Breast epithelium (tissue), 4 donors: ENCODE data around the gene ATXN10. TPM values are rescaled to one million over a fixed set of nuclear protein-coding genes. Genes with fewer than 3 reads are reported as not detected.
A peak's percentile ranks its signal among the peaks of the same experiment; 100 is the strongest.

ENCODE experiments used
- DNase-seq, 2 donors: peaks; one replicate each; pipeline ENCODE4 v3.0.0-alpha.2; 2019; ENCODE audit warnings: low spot score in 2 of 2
- H3K27ac ChIP-seq, 2 donors: fragments of 200-600 bp; sonication (generic) in 1 of 2; one replicate each; pipeline ENCODE4 v1.5.1; 2016 to 2019; ENCODE audit warnings: mild to moderate bottlenecking in 1 of 2
- H3K27me3 ChIP-seq, 2 donors: fragments of 200-600 bp; sonication (generic) in 1 of 2; one replicate each; pipeline versions ENCODE4 v1.5.1 to v1.6.0; 2017 to 2019; ENCODE audit warnings: control low read depth in 1 of 2, mild to moderate bottlenecking in 1 of 2
- H3K36me3 ChIP-seq: fragments of 200-600 bp; one replicate; pipeline ENCODE4 v1.5.1; 2019
- H3K4me1 ChIP-seq, 2 donors: fragments of 200-600 bp; sonication (generic); one replicate each; pipeline ENCODE4 v1.5.1; 2016 to 2019; ENCODE audit warnings: control low read depth in 1 of 2
- H3K4me3 ChIP-seq, 3 donors: fragments of 200-600 bp; sonication (generic); 1 replicate in 2 of 3; 2 replicates in 1 of 3; pipeline ENCODE4 v1.5.1; 2016 to 2019; ENCODE audit warnings: mild to moderate bottlenecking in 3 of 3, moderate library complexity in 2 of 3
- H3K9me3 ChIP-seq, 2 donors: fragments of 200-600 bp; sonication (generic) in 1 of 2; one replicate each; pipeline ENCODE4 v1.5.1; 2016 to 2019; ENCODE audit warnings: control low read depth in 1 of 2
- CTCF ChIP-seq, 3 donors: fragments of 450-650 bp; IDR thresholded peaks; one replicate each; pipeline ENCODE4 v1.5.1; 2016 to 2017; ENCODE audit warnings: antibody characterized with exemption in 3 of 3, mild to moderate bottlenecking in 3 of 3, moderate library complexity in 3 of 3
- POLR2A ChIP-seq: fragments of 450-650 bp; IDR thresholded peaks from one replicate; pipeline ENCODE4 v1.6.1; 2016; ENCODE audit warnings: antibody characterized with exemption, mild to moderate bottlenecking, moderate library complexity
- POLR2AphosphoS5 ChIP-seq, 3 donors: sonication (generic); formaldehyde crosslinking; IDR thresholded peaks; one replicate each; pipeline ENCODE4 v1.6.1; 2017; ENCODE audit warnings: antibody characterized with exemption in 3 of 3
- intact Hi-C: fragments of 100-400 bp; cut with DNase I; formaldehyde crosslinking; loops from one replicate; pipeline ENCODE4 v1.15.1; 2023; ENCODE audit warnings: low total_unique reads
- total RNA-seq, 3 donors: library from RNA; depleted of rRNA; stranded (reverse); fragments of >200 nt; gene quantifications; one replicate each; pipeline ENCODE4 v1.1.0, GENCODE V29; 2016

Gene ATXN10
- total RNA-seq, 3 donors from 2014 or later: 78.6 to 145 (median 138) TPM

GRCh38 chr22:45640291-45640940 is 31.2 kb upstream of the ATXN10 start:
- peak in 1 of 2 donors; percentile 34 for DNase-seq
- H3K9me3 ChIP-seq: no peaks in the 10 kb centered on the region
- TF ChIP-seq POLR2AphosphoS5 (IDR thresholded peaks at IDR 0.05) (no peak), POLR2A (no peak), CTCF (IDR thresholded peaks at IDR 0.05) (no peak)
- intact Hi-C loops: no loop called here
- H3K4me1 ChIP-seq: peaks cover 1 to 8% of the 10 kb centered on the region in 2 donors
- H3K36me3 ChIP-seq: no peaks in the 10 kb centered on the region
- no peak overlapping the region for H3K4me3 ChIP-seq
- H3K27me3 ChIP-seq: no peaks in the 10 kb centered on the region
- H3K27ac ChIP-seq: no peak overlapping the region

DNA sequence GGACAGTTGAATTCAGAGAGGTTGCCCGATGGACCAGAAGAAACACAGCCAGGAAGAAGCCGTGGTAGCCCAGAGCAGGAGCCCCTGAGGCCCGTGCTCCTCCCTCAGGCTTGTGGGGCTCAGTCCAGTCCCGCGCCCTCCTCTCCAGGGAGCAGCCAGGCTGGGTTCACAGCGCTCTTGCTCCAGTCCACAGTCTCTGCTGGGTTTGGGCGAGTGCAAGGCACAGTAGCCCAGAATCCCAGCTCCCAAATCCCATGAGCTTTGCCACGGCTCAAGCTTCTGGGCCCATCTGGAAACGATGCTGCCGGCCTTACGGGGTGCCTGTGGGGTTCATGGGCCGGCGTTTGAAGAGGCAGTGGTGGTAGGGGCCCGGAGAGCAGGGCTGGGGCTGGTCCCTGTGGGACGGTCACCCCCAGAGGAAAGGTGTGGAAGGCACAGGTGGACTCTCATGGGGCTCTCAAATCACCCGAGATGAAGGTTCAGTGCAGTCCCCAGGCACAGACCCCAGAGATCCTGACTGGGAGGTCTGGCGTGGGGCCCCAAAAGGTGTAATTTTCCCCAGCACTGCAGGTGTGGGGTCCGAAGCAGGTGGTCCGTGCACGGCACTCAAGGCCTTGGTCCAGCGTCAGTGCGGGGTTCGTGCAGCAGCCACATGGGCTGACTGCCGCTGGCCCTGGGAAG is 30.6 kb upstream of the ATXN10 start:
- TF ChIP-seq CTCF (IDR thresholded peaks at IDR 0.05): no peak
- TF ChIP-seq POLR2A: no peak
- no peak for TF ChIP-seq POLR2AphosphoS5 (IDR thresholded peaks at IDR 0.05)
- intact Hi-C loops: no loop called here
- Histone ChIP-seq H3K27me3 (no peaks in the 10 kb centered on the region), H3K4me1 (peaks cover 3 to 8% of the 10 kb centered on the region in 2 donors), H3K4me3 (no peak overlapping the region), H3K27ac (no peak overlapping the region), H3K36me3 (no peaks in the 10 kb centered on the region), H3K9me3 (no peaks in the 10 kb centered on the region)
- peak in 1 of 2 donors; percentile 42 for DNase-seq

DNA sequence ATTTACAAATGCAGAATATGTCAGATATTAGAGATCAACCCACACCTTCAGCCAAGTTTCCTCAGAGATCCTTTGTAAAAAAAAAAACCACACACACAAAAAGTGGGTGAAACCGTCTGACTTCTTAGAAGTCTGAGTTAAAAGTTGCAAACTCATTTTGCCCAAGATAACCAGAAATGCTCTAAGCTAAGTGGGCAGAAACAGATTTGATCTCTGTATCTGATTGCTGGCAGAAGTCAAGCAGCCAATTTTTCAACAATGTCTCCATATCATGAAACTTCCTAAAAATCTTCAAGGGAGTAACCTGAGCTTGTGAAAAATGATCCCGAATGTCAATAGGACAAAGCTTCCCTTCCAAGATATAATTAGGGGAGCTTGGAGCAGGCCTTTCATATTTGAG is 28.6 kb upstream of the ATXN10 start:
- Histone ChIP-seq H3K36me3 (no peaks in the 10 kb centered on the region), H3K4me1 (peaks cover 3 to 8% of the 10 kb centered on the region in 2 donors), H3K27ac (no peak overlapping the region), H3K9me3 (no peaks in the 10 kb centered on the region), H3K4me3 (no peak overlapping the region), H3K27me3 (no peaks in the 10 kb centered on the region)
- DNase-seq: no peak
- TF ChIP-seq POLR2AphosphoS5 (IDR thresholded peaks at IDR 0.05) (no peak), CTCF (IDR thresholded peaks at IDR 0.05) (no peak), POLR2A (no peak)
- intact Hi-C loops: no loop called here

DNA sequence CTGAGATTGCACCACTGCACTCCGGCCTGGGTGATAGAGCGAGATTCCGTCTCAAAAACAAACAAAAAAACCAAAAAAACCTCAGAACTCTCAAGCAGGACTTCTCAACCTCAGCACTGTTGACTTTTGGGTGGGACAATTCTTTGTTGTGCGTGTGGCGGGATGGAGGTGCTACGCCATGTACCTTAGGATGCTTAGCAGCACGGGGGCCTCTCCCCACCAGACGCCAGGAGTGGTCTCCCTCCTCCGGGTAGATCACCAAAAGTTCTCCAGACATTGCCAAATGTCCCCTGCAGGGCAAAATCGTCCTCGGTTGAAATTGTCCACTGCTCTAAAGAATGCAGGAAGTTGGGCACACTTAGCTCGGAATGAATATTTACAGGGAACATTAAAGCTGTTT is 26.9 kb upstream of the ATXN10 start:
- Histone ChIP-seq H3K27ac (no peak overlapping the region), H3K9me3 (no peaks in the 10 kb centered on the region), H3K36me3 (no peaks in the 10 kb centered on the region), H3K4me3 (no peak overlapping the region), H3K27me3 (no peaks in the 10 kb centered on the region), H3K4me1 (peaks cover 0 to 3% of the 10 kb centered on the region in 2 donors)
- DNase-seq: no peak
- intact Hi-C loops: no loop called here
- no peak for TF ChIP-seq POLR2AphosphoS5 (IDR thresholded peaks at IDR 0.05)
- no peak for TF ChIP-seq CTCF (IDR thresholded peaks at IDR 0.05)
- no peak for TF ChIP-seq POLR2A

- Histone ChIP-seq H3K4me3 (peak overlapping the region in 1 of 3 donors; percentile 49), H3K4me1 (peaks cover 0 to 3% of the 10 kb centered on the region in 2 donors), H3K27me3 (no peaks in the 10 kb centered on the region), H3K36me3 (no peaks in the 10 kb centered on the region), H3K27ac (no peak overlapping the region), H3K9me3 (no peaks in the 10 kb centered on the region)
- no peak for DNase-seq
- TF ChIP-seq CTCF (IDR thresholded peaks at IDR 0.05) (no peak), POLR2A (no peak), POLR2AphosphoS5 (IDR thresholded peaks at IDR 0.05) (no peak)
- intact Hi-C loops: no loop called here
Measured at GRCh38 chr22:45645150-45645525, 26.5 kb upstream of the ATXN10 start.
